Parathyroid adenoma (tissue), 2 donors: Measurements from ENCODE around the gene DNMT3L.
"Not testable (repeated sequence)": the region's sequence is repeated elsewhere in the genome, so short reads cannot be mapped to it uniquely, and the experiment has no call there.

Experiments
- H2AFZ ChIP-seq: fragments of 300-600 bp; sonication (generic); one replicate; pipeline ENCODE4 v1.7.0; 2017; ENCODE audit warnings: antibody characterized with exemption, mild to moderate bottlenecking
- H3K27ac ChIP-seq: fragments of 300-600 bp; sonication (generic); one replicate; pipeline ENCODE4 v1.7.0; 2017
- H3K27me3 ChIP-seq: fragments of 300-600 bp; sonication (generic); one replicate; pipeline ENCODE4 v1.7.0; 2017; ENCODE audit warnings: low read length; ENCODE audit not compliant: control insufficient read depth, insufficient read depth
- H3K36me3 ChIP-seq: fragments of 300-600 bp; sonication (generic); one replicate; pipeline ENCODE4 v1.7.0; 2017; ENCODE audit warnings: low read length; ENCODE audit not compliant: control insufficient read depth, insufficient read depth
- H3K4me1 ChIP-seq: fragments of 300-600 bp; sonication (generic); one replicate; pipeline ENCODE4 v1.7.0; 2017; ENCODE audit warnings: control low read depth
- H3K4me2 ChIP-seq: fragments of 300-600 bp; sonication (generic); one replicate; pipeline ENCODE4 v1.7.0; 2017; ENCODE audit warnings: low read length
- H3K4me3 ChIP-seq: fragments of 300-600 bp; sonication (generic); one replicate; pipeline ENCODE4 v1.7.0; 2017; ENCODE audit warnings: low read depth, low read length
- H3K79me2 ChIP-seq: fragments of 300-600 bp; sonication (generic); one replicate; pipeline ENCODE4 v1.7.0; 2017; ENCODE audit warnings: control low read depth
- H3K9ac ChIP-seq: fragments of 300-600 bp; sonication (generic); one replicate; pipeline ENCODE4 v1.7.0; 2017; ENCODE audit warnings: mild to moderate bottlenecking
- H3K9me3 ChIP-seq: fragments of 300-600 bp; sonication (generic); one replicate; pipeline ENCODE4 v1.7.0; 2017; ENCODE audit warnings: low read length; ENCODE audit not compliant: control insufficient read depth
- donor health status: primary hyperparathyroidism.

The DNMT3L gene

DNA sequence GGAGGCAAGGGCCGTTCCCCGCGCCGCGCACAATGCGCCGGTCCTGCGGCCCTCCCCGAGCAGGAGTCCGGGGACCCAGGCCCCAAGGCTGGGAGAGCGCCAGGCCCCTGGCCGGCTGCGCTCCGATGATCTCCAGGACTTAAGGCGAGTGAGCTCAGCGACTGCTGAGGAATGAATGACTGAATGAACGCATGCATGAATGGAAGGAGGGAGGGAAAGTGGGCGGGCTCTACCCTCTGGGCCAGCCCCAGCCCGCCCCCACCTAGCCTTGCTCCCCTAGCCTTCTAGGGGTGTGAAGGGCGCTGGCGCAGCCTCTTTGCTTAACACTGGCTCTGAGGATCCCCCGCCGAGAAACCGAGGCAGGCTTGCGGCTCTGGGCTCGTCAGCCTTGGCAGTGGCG, 20.4 kb downstream of the DNMT3L start:
- not testable (repeated sequence) for H3K27ac ChIP-seq, H3K9ac ChIP-seq, H3K4me3 ChIP-seq, H3K4me1 ChIP-seq, H3K4me2 ChIP-seq, H3K27me3 ChIP-seq, H3K9me3 ChIP-seq, H3K36me3 ChIP-seq, H3K79me2 ChIP-seq, H2AFZ ChIP-seq

DNA sequence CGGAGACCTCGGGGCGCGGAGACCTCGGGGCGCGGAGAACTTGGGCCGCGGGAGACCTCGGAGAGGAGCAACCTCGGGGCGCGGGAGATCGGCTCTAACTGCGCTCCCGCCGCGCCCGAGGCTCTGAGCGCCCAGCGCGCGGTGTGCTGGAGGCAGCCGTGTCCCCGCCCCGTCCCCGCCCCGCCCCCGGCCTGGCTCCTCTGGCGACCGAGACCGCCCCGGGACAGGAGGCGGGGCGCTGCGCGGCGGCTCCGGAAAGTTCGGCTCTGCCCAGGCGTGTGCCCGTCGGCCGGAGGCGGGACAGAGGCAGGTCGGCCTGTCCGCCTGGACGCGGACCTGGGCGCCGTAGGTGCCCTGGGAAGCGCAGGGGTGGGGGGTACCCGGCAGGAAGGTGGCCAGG, 20.9 kb downstream of the DNMT3L start, which contains the start of gene ICOSLG:
ICOSLG (minus strand) TSS at position 102 of the 400 bp plus-strand sequence. CDS start 126 bp downstream, outside the sequence.
- not testable (repeated sequence) for H3K4me2 ChIP-seq, H3K9me3 ChIP-seq, H3K27ac ChIP-seq, H3K36me3 ChIP-seq, H2AFZ ChIP-seq, H3K4me1 ChIP-seq, H3K79me2 ChIP-seq, H3K9ac ChIP-seq, H3K27me3 ChIP-seq, H3K4me3 ChIP-seq

DNA sequence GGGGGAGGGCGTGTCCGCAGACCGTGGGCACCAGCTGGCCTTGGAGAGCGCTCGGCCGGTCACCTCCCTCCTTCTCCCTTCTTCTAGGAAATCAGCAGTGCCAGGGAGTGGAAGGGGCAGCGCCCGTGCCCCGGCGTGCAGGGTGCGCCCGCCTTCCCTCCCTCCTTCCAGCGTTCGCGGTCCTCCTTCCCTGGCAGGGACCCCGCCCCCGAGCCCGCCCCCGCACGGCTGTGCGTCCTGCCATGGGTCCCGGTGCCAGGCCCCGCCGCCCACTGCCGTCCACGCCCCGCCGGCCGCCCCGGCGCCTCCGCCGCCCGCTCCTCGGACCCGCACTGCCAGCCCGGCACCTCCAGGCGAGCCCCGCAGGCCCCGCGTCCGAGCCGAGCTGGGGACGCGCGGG, 21.3 kb downstream of the DNMT3L start:
- H3K4me3 ChIP-seq, H3K36me3 ChIP-seq, H3K4me2 ChIP-seq, H3K79me2 ChIP-seq, H3K9ac ChIP-seq, H3K27ac ChIP-seq, H2AFZ ChIP-seq, H3K4me1 ChIP-seq, H3K27me3 ChIP-seq, H3K9me3 ChIP-seq: not testable (repeated sequence)

DNA sequence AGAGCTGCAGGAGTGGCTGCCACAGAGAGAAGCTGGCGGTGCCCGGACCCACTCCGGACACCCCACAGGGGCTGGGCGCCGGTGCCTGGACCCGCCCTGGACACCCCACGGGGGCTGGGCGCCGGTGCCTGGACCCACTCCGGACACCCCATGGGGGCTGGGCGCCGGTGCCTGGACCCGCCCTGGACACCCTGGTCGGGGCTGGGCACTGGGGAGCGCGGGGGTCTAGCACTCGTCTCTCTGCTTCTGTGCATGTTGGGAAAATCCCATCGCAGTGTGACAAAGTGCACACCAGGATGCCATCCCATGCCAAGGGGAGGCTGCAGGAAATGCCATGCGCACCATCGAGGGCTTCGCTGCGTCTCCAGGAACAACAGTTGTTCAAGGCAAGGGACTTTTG, 32.1 kb downstream of the DNMT3L start:
- H3K79me2 ChIP-seq, H3K9ac ChIP-seq, H3K9me3 ChIP-seq, H3K27ac ChIP-seq, H3K4me2 ChIP-seq, H3K27me3 ChIP-seq, H2AFZ ChIP-seq, H3K4me3 ChIP-seq, H3K4me1 ChIP-seq, H3K36me3 ChIP-seq: not testable (repeated sequence)

DNA sequence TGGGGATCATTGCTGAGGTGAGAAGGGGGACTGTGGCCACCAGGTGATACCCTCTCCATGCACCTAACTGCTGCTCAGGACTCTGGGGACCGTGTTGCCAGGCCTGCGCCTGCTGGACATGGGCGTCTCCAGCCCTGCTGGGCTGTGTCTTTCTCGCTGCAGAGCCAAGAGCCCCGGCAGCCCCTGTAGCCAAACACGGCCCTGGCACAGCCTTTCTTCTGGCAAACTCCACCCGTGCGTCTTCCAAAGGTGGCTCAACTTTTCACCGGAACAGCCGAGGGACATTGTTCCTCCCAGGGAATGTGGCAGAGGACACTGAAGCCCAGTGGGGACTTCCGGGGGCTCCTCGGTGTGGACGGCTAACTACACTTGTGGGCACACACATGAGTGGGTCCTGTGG, 33.6 kb downstream of the DNMT3L start:
- not testable (repeated sequence) for H3K4me3 ChIP-seq

GRCh38 chr21:44227614-44228013, 34.1 kb downstream of the DNMT3L start:
- H2AFZ ChIP-seq, H3K9me3 ChIP-seq, H3K4me1 ChIP-seq, H3K79me2 ChIP-seq, H3K4me2 ChIP-seq, H3K27me3 ChIP-seq, H3K4me3 ChIP-seq, H3K36me3 ChIP-seq, H3K27ac ChIP-seq, H3K9ac ChIP-seq: not testable (repeated sequence)

More for the DNA sequence above, 33.6 kb downstream of the DNMT3L start:
- not testable (repeated sequence) for H3K36me3 ChIP-seq, H3K4me2 ChIP-seq, H3K9me3 ChIP-seq, H3K9ac ChIP-seq, H3K27ac ChIP-seq, H3K4me1 ChIP-seq, H3K79me2 ChIP-seq, H2AFZ ChIP-seq, H3K27me3 ChIP-seq

DNA sequence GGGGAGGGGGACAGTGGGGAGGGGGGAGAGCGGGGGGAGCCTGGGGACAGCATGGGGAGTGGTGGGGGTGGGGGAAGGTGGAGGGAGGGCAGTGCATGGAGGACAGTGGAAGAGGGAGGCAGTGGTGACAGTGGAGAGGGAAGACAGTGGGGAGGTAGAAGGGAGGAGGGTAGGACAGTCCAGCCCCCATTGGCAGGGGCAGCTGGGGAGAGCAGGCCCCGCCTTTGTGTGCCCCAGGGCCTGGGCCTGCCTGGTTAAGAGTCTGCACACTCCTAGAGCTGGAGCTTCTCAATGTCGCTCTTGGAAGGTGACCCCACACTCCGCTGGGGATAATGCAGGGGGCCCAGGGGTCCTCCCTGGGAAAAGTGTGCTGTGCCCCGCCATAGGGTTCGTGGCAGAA, 36.1 kb downstream of the DNMT3L start:
- not testable (repeated sequence) for H3K4me3 ChIP-seq, H3K27ac ChIP-seq, H3K9ac ChIP-seq, H3K4me2 ChIP-seq, H2AFZ ChIP-seq, H3K36me3 ChIP-seq, H3K79me2 ChIP-seq, H3K4me1 ChIP-seq, H3K27me3 ChIP-seq, H3K9me3 ChIP-seq

- not testable (repeated sequence) for H3K4me3 ChIP-seq, H3K79me2 ChIP-seq, H2AFZ ChIP-seq, H3K27me3 ChIP-seq, H3K9ac ChIP-seq, H3K4me1 ChIP-seq, H3K4me2 ChIP-seq, H3K27ac ChIP-seq, H3K9me3 ChIP-seq, H3K36me3 ChIP-seq
Measured at GRCh38 chr21:44223334-44223733, 38.4 kb downstream of the DNMT3L start.

- H3K4me3 ChIP-seq, H3K79me2 ChIP-seq, H3K27me3 ChIP-seq, H3K27ac ChIP-seq, H3K4me2 ChIP-seq, H3K9ac ChIP-seq, H3K9me3 ChIP-seq, H3K4me1 ChIP-seq, H2AFZ ChIP-seq, H3K36me3 ChIP-seq: not testable (repeated sequence)
Measured at GRCh38 chr21:44220674-44221073, 41.0 kb downstream of the DNMT3L start.

DNA sequence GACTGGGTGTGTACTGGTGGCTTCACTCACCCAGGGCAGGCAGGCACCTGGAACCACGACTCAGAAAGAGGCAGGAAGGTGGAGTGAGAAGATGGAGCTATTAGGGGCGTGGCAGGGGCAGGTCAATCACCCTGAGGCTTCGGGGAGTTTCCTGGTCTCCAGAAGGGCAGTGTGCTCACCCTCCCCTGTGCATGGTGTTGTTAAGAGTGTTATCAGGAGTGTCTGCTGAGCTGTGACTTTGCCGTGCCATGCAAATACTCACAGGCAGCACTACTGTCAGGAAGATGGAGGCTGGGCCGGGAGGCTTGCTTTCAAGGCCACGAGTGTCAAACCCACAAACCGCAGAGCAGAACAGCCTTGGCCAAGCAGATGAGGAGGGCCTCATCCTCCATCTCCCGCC, 43.2 kb downstream of the DNMT3L start:
- not testable (repeated sequence) for H3K4me1 ChIP-seq, H2AFZ ChIP-seq, H3K27ac ChIP-seq, H3K9ac ChIP-seq, H3K27me3 ChIP-seq, H3K36me3 ChIP-seq, H3K4me2 ChIP-seq, H3K9me3 ChIP-seq, H3K79me2 ChIP-seq, H3K4me3 ChIP-seq

- H3K79me2 ChIP-seq, H3K9me3 ChIP-seq, H3K36me3 ChIP-seq, H2AFZ ChIP-seq, H3K27ac ChIP-seq, H3K27me3 ChIP-seq, H3K4me1 ChIP-seq, H3K4me2 ChIP-seq, H3K9ac ChIP-seq, H3K4me3 ChIP-seq: not testable (repeated sequence)
Measured at GRCh38 chr21:44211978-44212377, 49.7 kb downstream of the DNMT3L start.

GRCh38 chr21:44211574-44211973, 50.1 kb downstream of the DNMT3L start:
- not testable (repeated sequence) for H3K79me2 ChIP-seq, H3K9me3 ChIP-seq

More at GRCh38 chr21:44211574-44211973, 50.1 kb downstream of the DNMT3L start:
- not testable (repeated sequence) for H3K4me2 ChIP-seq, H3K36me3 ChIP-seq, H2AFZ ChIP-seq, H3K27me3 ChIP-seq, H3K4me1 ChIP-seq, H3K9ac ChIP-seq, H3K4me3 ChIP-seq, H3K27ac ChIP-seq
